Spleen (tissue), 11 donors: ENCODE results near the gene RB1. TPM values are rescaled to one million over a fixed set of nuclear protein-coding genes. Genes with fewer than 3 reads are reported as not detected.

Experiments used
- DNase-seq: peaks from one replicate; pipeline ENCODE4 v3.0.0-alpha.2; 2020
- H3K27ac ChIP-seq, 8 donors: fragments of 200-600 bp; sonication (generic) in 7 of 8; 1 replicate in 4 of 8; 2 replicates in 4 of 8; pipeline versions ENCODE4 v1.5.0 to v1.8.0; 2016 to 2021; ENCODE audit warnings: inconsistent platforms in 4 of 8, mild to moderate bottlenecking in 4 of 8, moderate library complexity in 1 of 8
- H3K27me3 ChIP-seq, 7 donors: fragments of 200-600 bp; sonication (generic) in 6 of 7; replicated peaks in 1 of 7; 1 replicate in 4 of 7; 2 replicates in 3 of 7; pipeline versions ENCODE4 v1.5.0 to v1.8.0; 2016 to 2021; ENCODE audit warnings: inconsistent platforms in 3 of 7, mild to moderate bottlenecking in 1 of 7
- H3K36me3 ChIP-seq, 6 donors: fragments of 200-600 bp; sonication (generic) in 5 of 6; 1 replicate in 4 of 6; 2 replicates in 2 of 6; pipeline versions ENCODE4 v1.5.0 to v1.8.0; 2016 to 2021; ENCODE audit warnings: inconsistent platforms in 2 of 6
- H3K4me1 ChIP-seq, 6 donors: fragments of 200-600 bp; sonication (generic) in 5 of 6; 1 replicate in 3 of 6; 2 replicates in 3 of 6; pipeline versions ENCODE4 v1.5.0 to v1.8.0; 2016 to 2021; ENCODE audit warnings: inconsistent platforms in 3 of 6
- H3K4me3 ChIP-seq, 8 donors: fragments of 200-600 bp; sonication (generic) in 7 of 8; 1 replicate in 4 of 8; 2 replicates in 4 of 8; pipeline versions ENCODE4 v1.5.0 to v1.8.0; 2016 to 2021; ENCODE audit warnings: inconsistent platforms in 4 of 8, mild to moderate bottlenecking in 4 of 8, moderate library complexity in 2 of 8
- H3K9me3 ChIP-seq, 8 donors: fragments of 200-600 bp; sonication (generic) in 7 of 8; 1 replicate in 4 of 8; 2 replicates in 4 of 8; pipeline versions ENCODE4 v1.5.0 to v1.8.0; 2016 to 2021; ENCODE audit warnings: inconsistent platforms in 4 of 8
- POLR2A ChIP-seq, 3 donors: fragments of 450-650 bp; IDR thresholded peaks; one replicate each; pipeline ENCODE4 v1.5.1; 2017; ENCODE audit warnings: antibody characterized with exemption in 3 of 3, mild to moderate bottlenecking in 1 of 3
- POLR2AphosphoS5 ChIP-seq, 3 donors: sonication (generic); formaldehyde crosslinking; IDR thresholded peaks; one replicate each; pipeline ENCODE4 v1.5.1; 2017; ENCODE audit warnings: antibody characterized with exemption in 3 of 3
- WGBS, 5 donors: extraction: QIAGEN DNeasy Blood & Tissue Kit in 3 of 5; methylation state at CpG; one replicate each; pipeline versions ENCODE4 v1.1.5 to v1.1.7; 2013 to 2018; 5-methylcytosine and 5-hydroxymethylcytosine counted together
- intact Hi-C: fragments of 100-400 bp; cut with DNase I; formaldehyde crosslinking; loops from one replicate; pipeline ENCODE4 v1.15.0; 2023; ENCODE audit warnings: low total_unique reads
- polyA plus RNA-seq, 3 donors: library from polyadenylated mRNA; stranded (reverse); fragments of 200-250 nt; gene quantifications; one replicate each; pipeline ENCODE4 v1.2.1, GENCODE V29; 2013
- total RNA-seq, 7 donors: library from RNA; depleted of rRNA in 3 of 7; stranded (reverse); fragments of >200 nt in 3 of 7; fragmentation: NEBNext Ultra II Directional in 4 of 7; extraction: Animal tissue kit (Norgen Biotek cat#: 25700) in 4 of 7; gene quantifications; one replicate each; pipeline versions ENCODE4 v1.1.0 to v1.2.1, GENCODE V29; 2016 to 2021
- TF ChIP-seq, protein P1 (sequence below), 11 experiments: fragments of 200-600 bp in 7 of 11; fragments of 450-650 bp in 4 of 11; sonication (generic) in 4 of 11; IDR thresholded peaks in 8 of 11; conservative IDR thresholded peaks in 3 of 11; 1 replicate in 7 of 11; 2 replicates in 4 of 11; pipeline versions ENCODE4 v1.4.0 to v1.8.0; 2016 to 2021; ENCODE audit warnings: antibody characterized with exemption in 11 of 11, inconsistent platforms in 4 of 11, mild to moderate bottlenecking in 1 of 11
- donor health status: healthy with polysubstance abuse.
- donor health status: DM: no; HTN: no; CAD: no; lungs with moderate emphysema.
- donor health status: DM: no; HTN: no; CAD: no.
- donor health status: Bipolar disorder and iron deficiency.
- donor health status: healthy.
- donor health status: DM: no; HTN: no; CAD: no.
- donor health status: DM: yes; HTN: yes; CAD: no.

Gene RB1
- total and polyA plus RNA-seq, 10 donors, result 21.3 to 88.0 (median 60.2) TPM

DNA sequence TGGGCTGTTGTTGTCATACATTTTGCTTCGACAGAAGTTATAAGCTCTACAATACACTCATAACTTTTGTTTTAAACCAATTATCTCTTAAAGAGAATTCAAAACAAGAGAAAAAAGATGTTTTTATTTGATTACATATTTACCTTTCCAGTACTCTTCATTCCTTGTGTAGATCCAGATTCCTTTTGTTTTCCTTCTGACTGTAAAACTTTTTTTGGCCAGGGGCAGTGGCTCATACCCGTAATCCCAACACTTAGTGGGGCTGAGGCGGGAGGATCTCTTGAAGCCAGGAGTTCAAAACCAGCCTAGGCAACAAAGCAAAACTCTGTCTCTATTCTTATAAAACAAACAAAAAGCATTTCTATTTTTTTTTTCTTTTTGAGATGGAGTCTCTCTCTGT, 87.7 kb downstream of the RB1 start:
- no peaks in the 10 kb centered on the region for H3K27me3 ChIP-seq
- WGBS, 5 donors, result 95 to 99% (median 97%) methylated on average over 3 of the region's 3 CpGs
- no peak overlapping the region for H3K27ac ChIP-seq
- intact Hi-C loops, result no loop called here
- peaks cover 0 to 82% (median 20%) of the 10 kb centered on the region in 6 donors for H3K36me3 ChIP-seq
- no peak for TF ChIP-seq POLR2A (IDR thresholded peaks at IDR 0.05)
- TF ChIP-seq, protein P1, sequence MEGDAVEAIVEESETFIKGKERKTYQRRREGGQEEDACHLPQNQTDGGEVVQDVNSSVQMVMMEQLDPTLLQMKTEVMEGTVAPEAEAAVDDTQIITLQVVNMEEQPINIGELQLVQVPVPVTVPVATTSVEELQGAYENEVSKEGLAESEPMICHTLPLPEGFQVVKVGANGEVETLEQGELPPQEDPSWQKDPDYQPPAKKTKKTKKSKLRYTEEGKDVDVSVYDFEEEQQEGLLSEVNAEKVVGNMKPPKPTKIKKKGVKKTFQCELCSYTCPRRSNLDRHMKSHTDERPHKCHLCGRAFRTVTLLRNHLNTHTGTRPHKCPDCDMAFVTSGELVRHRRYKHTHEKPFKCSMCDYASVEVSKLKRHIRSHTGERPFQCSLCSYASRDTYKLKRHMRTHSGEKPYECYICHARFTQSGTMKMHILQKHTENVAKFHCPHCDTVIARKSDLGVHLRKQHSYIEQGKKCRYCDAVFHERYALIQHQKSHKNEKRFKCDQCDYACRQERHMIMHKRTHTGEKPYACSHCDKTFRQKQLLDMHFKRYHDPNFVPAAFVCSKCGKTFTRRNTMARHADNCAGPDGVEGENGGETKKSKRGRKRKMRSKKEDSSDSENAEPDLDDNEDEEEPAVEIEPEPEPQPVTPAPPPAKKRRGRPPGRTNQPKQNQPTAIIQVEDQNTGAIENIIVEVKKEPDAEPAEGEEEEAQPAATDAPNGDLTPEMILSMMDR (IDR thresholded peaks at IDR 0.05 in 8 of 11, conservative IDR thresholded peaks at IDR 0.05 in 3 of 11), result no peak
- TF ChIP-seq POLR2AphosphoS5 (IDR thresholded peaks at IDR 0.05), result no peak
- H3K4me1 ChIP-seq, result no peaks in the 10 kb centered on the region
- no peak for DNase-seq
- no peak overlapping the region for H3K4me3 ChIP-seq
- peaks cover 0 to 24% (median 18%) of the 10 kb centered on the region in 8 donors for H3K9me3 ChIP-seq

DNA sequence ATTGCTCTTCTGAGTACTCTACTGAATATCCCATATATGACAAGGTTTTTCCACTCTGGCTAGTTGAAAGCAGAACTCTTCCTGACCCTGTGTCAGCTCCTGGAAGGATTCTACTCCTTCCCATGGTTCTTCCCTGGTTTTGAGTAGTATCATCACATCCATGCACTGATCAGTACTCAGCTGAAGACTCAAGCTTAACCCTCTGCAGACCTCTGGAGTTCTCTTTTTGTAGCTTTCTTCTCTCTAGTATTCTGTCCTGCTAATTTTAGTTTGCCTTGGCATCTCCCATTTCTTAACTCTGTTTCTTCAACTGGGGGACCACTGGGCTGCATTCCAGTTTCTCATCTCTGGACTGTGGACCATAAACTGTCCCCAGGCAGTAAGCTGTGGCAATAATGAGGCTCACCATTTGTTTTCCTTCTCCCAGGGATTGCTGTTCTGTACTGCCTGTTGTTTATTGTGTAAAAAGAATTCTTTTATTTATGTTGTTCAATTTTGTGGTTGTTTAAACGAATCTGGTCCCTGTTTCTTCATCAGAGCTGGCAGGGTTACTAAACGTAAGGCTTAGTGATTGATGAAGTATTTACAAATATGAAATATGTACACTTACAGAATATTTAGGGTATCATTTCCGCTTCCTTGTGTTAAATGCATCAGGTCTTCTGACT, 89.6 kb downstream of the RB1 start:
- no peak for DNase-seq
- intact Hi-C loops, result no loop called here
- Histone ChIP-seq H3K27me3 (no peaks in the 10 kb centered on the region), H3K36me3 (peaks cover 0 to 75% (median 20%) of the 10 kb centered on the region in 6 donors), H3K27ac (no peak overlapping the region), H3K4me1 (peaks cover 0 to 12% (median 5%) of the 10 kb centered on the region in 6 donors), H3K9me3 (peaks cover 0 to 24% (median 18%) of the 10 kb centered on the region in 8 donors), H3K4me3 (no peak overlapping the region)
- 78 to 94% (median 89%) methylated on average over 3 of the region's 3 CpGs for WGBS, 5 donors
- TF ChIP-seq POLR2A (IDR thresholded peaks at IDR 0.05), result no peak
- TF ChIP-seq, protein P1 (IDR thresholded peaks at IDR 0.05 in 8 of 11, conservative IDR thresholded peaks at IDR 0.05 in 3 of 11), result no peak
- TF ChIP-seq POLR2AphosphoS5 (IDR thresholded peaks at IDR 0.05), result no peak

DNA sequence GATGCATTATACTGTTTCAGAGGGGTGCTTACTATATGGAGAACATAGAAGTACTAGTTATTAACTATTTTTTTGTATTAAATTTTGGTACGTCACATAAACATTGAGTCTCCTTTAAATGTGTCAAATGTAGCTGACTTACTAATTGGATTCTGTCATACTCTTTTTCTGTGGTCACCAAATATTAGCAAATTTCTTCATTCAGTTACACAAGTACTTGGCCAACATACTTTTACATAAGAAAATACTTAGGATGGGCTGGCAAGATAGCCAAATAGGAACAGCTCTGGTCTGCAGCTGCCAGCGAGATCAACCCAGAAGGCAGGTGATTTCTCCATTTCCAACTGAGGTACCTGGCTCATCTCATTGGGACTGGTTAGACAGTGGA, 90.1 kb downstream of the RB1 start:
- Histone ChIP-seq H3K9me3 (peaks cover 0 to 24% (median 18%) of the 10 kb centered on the region in 8 donors), H3K27ac (no peak overlapping the region), H3K4me1 (peaks cover 0 to 18% (median 8%) of the 10 kb centered on the region in 6 donors), H3K36me3 (peaks cover 0 to 70% (median 20%) of the 10 kb centered on the region in 6 donors), H3K4me3 (no peak overlapping the region), H3K27me3 (no peaks in the 10 kb centered on the region)
- WGBS, 5 donors, result 72 to 96% (median 83%) methylated on average over 2 of the region's 2 CpGs
- no peak for TF ChIP-seq POLR2AphosphoS5 (IDR thresholded peaks at IDR 0.05)
- TF ChIP-seq, protein P1 (IDR thresholded peaks at IDR 0.05 in 8 of 11, conservative IDR thresholded peaks at IDR 0.05 in 3 of 11), result no peak
- TF ChIP-seq POLR2A (IDR thresholded peaks at IDR 0.05), result no peak
- no peak for DNase-seq
- intact Hi-C loops, result no loop called here

DNA sequence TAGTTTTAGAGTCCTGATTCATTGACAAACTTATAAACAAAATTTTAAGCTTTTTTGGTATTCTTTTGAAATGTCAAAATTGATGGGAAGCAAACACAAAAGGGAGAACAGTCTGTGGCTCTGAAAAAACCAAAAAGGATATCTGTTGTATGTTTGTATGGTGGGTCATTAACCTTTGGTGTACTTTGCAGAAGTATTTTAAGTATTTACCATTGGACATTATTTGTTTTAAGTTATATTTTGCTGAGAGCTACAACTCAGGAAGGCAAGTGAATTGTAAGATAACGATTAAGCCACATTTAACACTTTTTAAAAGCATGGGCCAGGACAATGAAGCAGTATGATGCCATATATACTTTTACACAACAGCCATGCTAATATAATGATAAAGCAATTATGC, 94.2 kb downstream of the RB1 start:
- peak overlapping the region in 3 of 8 donors; percentile 31 to 83 (median 82) for H3K27ac ChIP-seq
- H3K27me3 ChIP-seq, result no peaks in the 10 kb centered on the region
- TF ChIP-seq POLR2A (IDR thresholded peaks at IDR 0.05) (no peak), POLR2AphosphoS5 (IDR thresholded peaks at IDR 0.05) (no peak)
- TF ChIP-seq, protein P1 (IDR thresholded peaks at IDR 0.05 in 8 of 11, conservative IDR thresholded peaks at IDR 0.05 in 3 of 11), result no peak
- H3K4me1 ChIP-seq, result peaks cover 24 to 58% (median 43%) of the 10 kb centered on the region in 6 donors
- intact Hi-C loops, result no loop called here
- no peak for DNase-seq
- 38 to 48% (median 43%) methylated on average over 1 of the region's 1 CpG for WGBS, 5 donors
- no peak overlapping the region for H3K4me3 ChIP-seq
- peaks cover 0 to 8% (median 0%) of the 10 kb centered on the region in 8 donors for H3K9me3 ChIP-seq
- peaks cover 0 to 32% (median 11%) of the 10 kb centered on the region in 6 donors for H3K36me3 ChIP-seq
